WTC11 (cell line): ENCODE results near the gene KIDINS220.

Experiments
- AR ChIP-seq: fragments of 250-450 bp; sonication (Bioruptor Pico); IDR thresholded peaks from 2 replicates; pipeline ENCODE4 v1.9.0; 2021; ENCODE audit warnings: mild to moderate bottlenecking
- CTCF ChIP-seq: fragments of 200-600 bp; IDR thresholded peaks from 2 replicates; pipeline ENCODE4 v1.8.0; 2022; ENCODE audit warnings: antibody characterized with exemption
- E2F1 ChIP-seq: sonication (generic); formaldehyde crosslinking; IDR thresholded peaks from 2 replicates; pipeline ENCODE4 v1.8.0; 2022; ENCODE audit warnings: mild to moderate bottlenecking, missing genetic modification reagents

GRCh38 chr2:8752385-8752784 is 85.0 kb downstream of the KIDINS220 start:
- no peak for TF ChIP-seq AR (CRISPR knock-in tag)
- TF ChIP-seq CTCF = no peak
- no peak for TF ChIP-seq E2F1 (CRISPR knock-in tag)
